Vein endothelial cell (primary cell): ENCODE results near the gene REEP6. TPM values are rescaled to one million over a fixed set of nuclear protein-coding genes. Genes with fewer than 3 reads are reported as not detected.

Experiments
- total RNA-seq: library from RNA; depleted of rRNA; stranded (reverse); fragments of >200 nt; gene quantifications from 2 replicates; pipeline ENCODE4 v1.2.3, GENCODE V29; 2012

Gene REEP6
- total RNA-seq, result 0.86 and 0.98 TPM in 2 replicates

GRCh38 chr19:1491114-1491848, at the start of gene REEP6:
TSS of gene REEP6 (plus strand) at chr19:1491181. CDS start at chr19:1491270, 89 bp downstream.

GRCh38 chr19:1449467-1450442, 41.2 kb upstream of the REEP6 start, which contains the start of gene APC2:
TSS of gene APC2 (plus strand) at chr19:1450121. CDS start at chr19:1453002, 2,881 bp downstream.

GRCh38 chr19:1478934-1479707, 11.9 kb upstream of the REEP6 start, which contains the start of gene C19orf25:
TSS of gene C19orf25 (minus strand) at chr19:1479215. CDS start at chr19:1478903, 312 bp downstream.

GRCh38 chr19:1490311-1491113, 469 bp upstream of the REEP6 start, which contains the start of gene PCSK4:
TSS of gene PCSK4 (minus strand) at chr19:1490350. CDS start at chr19:1490346, 4 bp downstream.

GRCh38 chr19:1512671-1513498, 21.9 kb downstream of the REEP6 start, which contains the start of gene ADAMTSL5:
TSS of gene ADAMTSL5 (minus strand) at chr19:1513019. CDS start at chr19:1510943, 2,076 bp downstream.

GRCh38 chr19:1523412-1524286, 32.7 kb downstream of the REEP6 start, which contains the start of gene PLK5:
TSS of gene PLK5 (plus strand) at chr19:1524077. CDS start at chr19:1526997, 2,920 bp downstream.

Other genes with a start within 250 kb of the REEP6 start
- gene ATP5F1D, start 249.4 kb upstream of the REEP6 start, total RNA-seq, result 18.0 and 24.8 TPM in 2 replicates
- gene MIDN, start 242.6 kb upstream of the REEP6 start, total RNA-seq, result 23.3 and 24.8 TPM in 2 replicates
- 308 and 317 TPM in 2 replicates for gene CIRBP, start 221.8 kb upstream of the REEP6 start, total RNA-seq
- 24.7 and 32.7 TPM in 2 replicates for gene FAM174C, start 215.7 kb upstream of the REEP6 start, total RNA-seq
- gene EFNA2, start 205.3 kb upstream of the REEP6 start, total RNA-seq, result 0.57 and 1.3 TPM in 2 replicates
- gene NDUFS7, start 107.3 kb upstream of the REEP6 start, total RNA-seq, result 54.9 and 59.0 TPM in 2 replicates
- gene GAMT, start 89.6 kb upstream of the REEP6 start, total RNA-seq, result 20.1 and 31.0 TPM in 2 replicates
- gene DAZAP1, start 83.6 kb upstream of the REEP6 start, total RNA-seq, result 63.0 and 78.0 TPM in 2 replicates
- 657 and 725 TPM in 2 replicates for gene RPS15, start 52.8 kb upstream of the REEP6 start, total RNA-seq
- gene APC2, start 41.1 kb upstream of the REEP6 start, total RNA-seq, result under 0.01 and 0.10 TPM in 2 replicates
- 26.4 and 31.4 TPM in 2 replicates for gene C19orf25, start 12.0 kb upstream of the REEP6 start, total RNA-seq
- gene PCSK4, start 831 bp upstream of the REEP6 start, total RNA-seq, result 1.5 and 1.6 TPM in 2 replicates
- gene ADAMTSL5, start 21.8 kb downstream of the REEP6 start, total RNA-seq, result 0.65 TPM in 1 of 2 replicates, not detected in the other
- gene PLK5, start 32.9 kb downstream of the REEP6 start, total RNA-seq, result not detected in 2 replicates
- 103 and 152 TPM in 2 replicates for gene MEX3D, start 77.1 kb downstream of the REEP6 start, total RNA-seq
- gene MBD3, start 101.7 kb downstream of the REEP6 start, total RNA-seq, result 101 and 111 TPM in 2 replicates
- 41.7 and 59.1 TPM in 2 replicates for gene UQCR11, start 114.3 kb downstream of the REEP6 start, total RNA-seq
- gene TCF3, start 161.4 kb downstream of the REEP6 start, total RNA-seq, result 161 and 194 TPM in 2 replicates